GM10847 (cell line): Measurements from ENCODE around the gene CNGA1.

Source experiments
- POLR2A ChIP-seq: IDR thresholded peaks from 2 replicates; pipeline ENCODE4 v1.6.1; 2011; ENCODE audit not compliant: insufficient read length; ENCODE audit errors: extremely low read depth

CNGA1 gene

DNA sequence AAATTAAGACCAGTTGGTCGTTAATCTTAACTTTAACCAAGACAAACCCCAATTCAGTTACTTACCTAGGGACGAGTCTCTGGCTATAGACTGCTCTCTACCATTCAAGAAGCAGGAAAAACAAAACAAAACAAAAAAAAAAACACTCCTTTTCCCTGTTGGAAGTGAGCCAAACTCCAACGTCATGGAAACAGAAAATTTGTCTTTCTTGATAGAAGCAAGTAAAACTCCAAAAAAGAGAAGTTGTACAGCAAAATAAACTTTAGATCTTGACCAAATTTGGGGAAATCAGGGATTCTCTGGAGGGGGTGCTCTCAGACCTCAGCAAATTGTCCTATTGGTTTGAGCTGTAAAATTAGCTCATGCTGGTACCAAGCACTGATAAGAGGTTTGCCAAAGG, 3.7 kb downstream of the CNGA1 start:
- no peak for TF ChIP-seq POLR2A

DNA sequence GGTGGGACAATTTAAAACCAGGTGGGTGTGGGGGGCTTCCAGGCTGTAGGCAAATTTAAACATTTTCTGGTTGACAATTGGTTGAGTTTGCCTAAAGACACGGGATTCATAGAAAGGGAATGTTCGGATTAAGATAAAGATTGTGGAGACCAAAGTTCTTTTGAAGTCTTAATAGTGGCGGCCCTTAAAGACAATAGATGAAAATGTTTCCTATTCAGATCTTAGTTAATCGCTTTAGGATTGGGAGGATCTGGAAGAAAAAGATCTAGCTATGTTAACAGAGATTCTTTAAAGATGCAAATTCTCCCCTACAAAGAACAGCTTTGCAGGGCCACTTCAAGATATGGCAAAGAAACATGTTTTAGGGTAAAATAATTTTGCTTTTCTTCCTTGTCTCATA, 4.8 kb downstream of the CNGA1 start:
- TF ChIP-seq POLR2A, result no peak

DNA sequence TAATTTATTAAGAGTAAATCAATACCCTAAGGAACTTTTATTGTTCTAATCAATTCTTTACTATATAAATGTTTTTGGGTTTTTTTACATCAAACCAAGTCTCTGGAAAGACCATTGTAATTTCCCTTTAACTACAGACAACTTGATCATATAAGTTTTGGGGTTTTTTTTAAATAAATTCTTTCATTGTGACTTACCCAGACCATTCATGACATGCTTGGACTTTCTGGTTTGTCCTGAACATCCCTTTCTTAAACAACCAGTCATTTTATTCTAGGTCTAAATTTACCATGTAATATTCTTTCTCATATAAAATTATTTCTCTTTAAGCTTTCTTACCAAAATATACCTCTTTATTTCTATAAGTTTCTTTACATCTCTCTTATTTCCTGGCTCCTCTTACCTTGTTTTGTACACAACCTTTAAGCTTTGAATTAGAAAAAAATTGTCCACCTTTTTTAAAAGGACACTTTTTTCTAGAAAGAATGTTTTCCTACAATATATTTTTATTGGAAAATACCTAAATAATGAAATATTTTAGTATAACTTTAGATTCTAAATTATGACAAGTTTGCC, 8.4 kb downstream of the CNGA1 start:
- no peak for TF ChIP-seq POLR2A

DNA sequence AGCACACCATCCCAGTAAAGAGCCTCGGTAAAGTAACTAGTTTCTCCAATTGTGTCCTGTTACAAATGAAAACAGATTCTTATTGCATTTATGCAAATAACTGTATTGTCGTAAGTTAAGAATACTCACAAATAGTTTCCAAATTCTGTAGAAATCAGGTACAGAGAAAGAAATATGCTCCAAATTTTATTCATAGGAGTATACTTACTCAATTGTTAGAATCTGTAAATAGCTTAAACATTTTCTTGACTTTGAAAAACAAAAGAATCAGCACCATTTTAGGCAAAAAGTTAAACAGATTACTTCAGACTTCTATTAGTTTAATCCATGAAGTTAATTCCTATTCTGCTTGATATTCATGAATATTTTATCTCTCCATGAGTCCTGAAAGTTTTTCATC, 10.7 kb downstream of the CNGA1 start:
- TF ChIP-seq POLR2A, result no peak

DNA sequence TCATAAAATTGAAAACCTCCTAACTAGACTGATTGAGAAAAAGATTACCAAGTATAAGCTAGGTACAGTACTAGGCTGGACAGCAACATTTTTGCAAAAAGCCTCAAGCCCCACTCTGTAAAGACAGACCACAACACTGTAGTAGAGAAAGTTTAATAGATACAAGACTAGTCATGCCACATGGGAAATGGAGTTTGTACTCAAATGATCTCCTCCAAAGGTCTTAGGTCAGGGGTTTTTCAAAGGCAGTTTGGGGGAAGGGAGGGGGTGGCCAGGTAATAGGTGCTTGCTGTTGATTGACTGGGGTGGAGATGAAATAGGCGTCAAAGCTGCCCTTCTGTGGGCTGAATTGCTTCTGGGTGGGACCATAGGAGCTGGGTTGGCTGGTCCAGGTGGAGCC, 14.2 kb downstream of the CNGA1 start:
- no peak for TF ChIP-seq POLR2A

DNA sequence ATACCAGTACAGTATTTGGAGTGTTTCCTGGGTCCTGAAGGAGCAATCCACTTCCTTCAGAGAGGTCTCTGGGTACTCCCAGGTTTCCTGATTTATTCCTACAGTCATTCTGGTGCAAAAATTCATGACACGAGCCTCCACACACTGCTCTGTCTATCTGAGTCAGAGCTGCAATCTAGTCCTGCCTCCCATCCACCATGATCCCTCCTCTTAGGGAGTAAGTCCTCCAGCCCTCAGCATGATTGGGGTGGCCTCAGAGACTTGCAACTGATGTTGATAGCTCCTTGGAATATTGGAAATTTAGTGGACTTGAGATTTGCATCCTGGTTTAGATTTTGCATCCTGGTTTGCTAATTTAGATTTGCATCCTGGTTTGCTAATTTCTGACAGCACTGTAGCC, 20.5 kb downstream of the CNGA1 start:
- TF ChIP-seq POLR2A, result no peak

DNA sequence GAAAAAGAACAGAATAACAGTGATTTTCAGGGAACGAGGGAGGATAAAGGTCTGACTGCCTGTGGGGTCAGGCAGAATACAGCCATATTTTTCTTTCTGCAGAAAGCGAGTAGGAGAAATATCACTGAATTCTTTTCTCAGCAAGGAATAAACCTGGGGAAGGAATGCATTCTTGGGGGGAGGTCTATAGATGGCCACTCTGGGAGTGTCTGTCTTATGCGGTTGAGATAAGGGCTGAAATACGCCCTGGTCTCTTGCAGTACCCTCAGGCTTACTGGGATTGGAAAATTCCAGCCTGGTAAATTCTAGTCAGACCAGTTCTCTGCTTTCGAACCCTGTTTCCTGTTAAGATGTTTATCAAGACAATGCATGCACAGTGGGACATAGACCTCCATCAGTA, 26.3 kb downstream of the CNGA1 start:
- TF ChIP-seq POLR2A, result no peak

DNA sequence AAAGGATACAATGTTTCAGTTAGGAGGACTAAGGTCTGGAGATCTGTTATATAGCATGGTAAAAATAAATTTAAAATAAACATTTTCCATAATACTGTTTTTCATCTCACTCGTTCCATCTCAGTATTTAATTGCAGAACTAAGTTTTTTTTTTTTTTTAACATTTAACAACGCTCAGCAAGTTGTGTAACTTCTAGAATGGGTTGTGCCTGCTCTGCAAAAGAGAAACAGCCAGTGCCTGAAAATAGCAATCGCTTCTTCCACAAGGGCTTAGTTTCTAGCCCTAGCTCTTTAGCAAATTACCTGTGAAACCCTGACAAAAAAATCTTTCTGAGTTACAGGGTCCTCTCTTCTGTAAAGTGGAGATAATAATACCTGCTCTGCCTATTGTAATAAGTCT, 41.9 kb downstream of the CNGA1 start:
- TF ChIP-seq POLR2A, result no peak

DNA sequence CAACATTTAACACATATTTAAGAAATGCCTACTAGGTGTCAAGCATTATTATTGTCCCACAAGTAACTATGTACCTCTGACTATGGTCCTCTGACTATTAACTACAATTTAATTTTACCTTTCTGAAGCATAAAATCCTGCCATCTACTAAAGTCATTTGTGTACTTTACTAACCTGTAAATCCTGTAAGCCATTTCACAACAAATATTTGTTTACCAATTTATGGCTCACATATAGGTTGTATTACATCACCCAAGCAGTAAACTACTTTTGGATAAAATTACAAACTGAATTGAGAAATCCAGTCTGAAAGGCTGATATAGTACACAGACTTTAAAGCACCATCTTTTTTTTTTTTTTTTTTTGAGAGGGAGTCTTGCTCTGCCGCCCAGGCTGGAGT, 43.8 kb downstream of the CNGA1 start:
- no peak for TF ChIP-seq POLR2A

DNA sequence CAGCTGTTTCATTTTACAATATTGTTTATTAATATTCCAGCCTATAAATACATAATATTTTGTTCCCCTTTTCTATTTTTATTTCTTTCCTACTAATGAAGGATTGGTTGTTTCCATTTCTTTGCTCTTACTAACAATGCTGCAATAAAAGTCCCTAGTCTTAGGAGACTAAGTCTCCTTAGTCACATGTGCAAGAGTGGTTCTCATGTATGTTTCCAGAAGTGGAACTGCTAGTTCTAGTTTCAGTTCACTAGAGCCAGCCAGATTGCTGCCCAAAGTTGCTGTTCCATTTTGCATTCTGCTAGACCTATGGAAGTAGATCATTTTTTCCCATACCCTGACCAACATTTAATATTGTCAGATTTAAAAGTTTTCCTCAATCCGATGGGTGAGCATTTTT, 44.3 kb downstream of the CNGA1 start:
- no peak for TF ChIP-seq POLR2A

DNA sequence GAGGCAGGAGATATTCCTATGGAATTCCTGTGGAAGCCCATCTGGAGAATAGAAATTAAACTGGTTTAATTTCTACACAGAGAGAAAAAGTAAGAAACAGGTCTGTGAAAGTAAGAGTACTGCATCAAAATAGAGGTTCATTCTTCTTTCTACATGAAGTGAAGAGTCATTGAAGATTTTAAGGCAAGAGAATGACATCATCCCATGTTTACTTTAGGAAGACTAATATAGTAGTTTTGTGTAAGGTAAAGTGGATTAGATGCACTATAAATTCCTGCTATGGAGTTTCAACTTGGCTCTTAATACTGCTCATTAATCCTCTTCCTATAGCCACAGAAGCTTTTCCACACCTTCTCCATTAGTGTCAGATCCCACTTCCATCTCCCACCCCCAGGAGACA, 47.6 kb downstream of the CNGA1 start:
- TF ChIP-seq POLR2A, result no peak

DNA sequence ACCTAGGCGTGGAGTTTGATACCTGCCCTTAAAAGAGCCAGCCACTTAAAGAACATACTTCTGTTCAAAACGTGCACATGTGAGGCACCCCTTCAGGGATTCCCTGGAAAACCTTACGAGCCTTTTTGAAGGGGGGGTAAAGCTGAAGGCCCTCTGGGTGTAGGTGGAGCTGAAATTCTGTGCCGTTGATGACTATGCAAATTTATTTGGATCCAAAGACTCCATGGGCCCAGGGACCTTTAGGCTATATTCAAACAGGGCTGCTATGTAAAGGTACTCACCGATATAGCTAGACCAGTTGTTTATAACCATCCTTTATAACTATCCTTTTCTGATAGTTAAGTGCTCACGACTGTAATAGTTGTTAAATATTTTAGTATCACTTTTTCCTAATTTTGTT, 61.8 kb downstream of the CNGA1 start:
- no peak for TF ChIP-seq POLR2A

DNA sequence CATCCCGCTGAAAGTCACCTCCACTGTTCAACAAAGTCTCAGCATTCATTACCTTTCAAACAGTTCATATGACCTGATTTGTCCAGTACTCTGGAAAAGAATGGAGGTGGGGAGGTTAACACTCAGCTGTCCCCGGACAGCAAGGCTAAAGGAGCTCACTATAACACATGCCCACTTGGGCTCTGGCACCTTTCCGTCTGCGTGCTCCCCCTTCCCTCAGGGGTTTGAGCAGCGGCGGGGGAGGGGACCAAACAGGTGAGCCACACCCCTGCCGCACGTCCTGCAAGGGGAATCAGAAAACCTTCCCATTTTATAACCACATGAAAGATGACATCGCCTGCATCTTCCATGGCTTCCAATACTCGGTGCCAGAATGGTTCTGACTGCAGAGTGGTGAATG, 62.2 kb downstream of the CNGA1 start:
- TF ChIP-seq POLR2A, result no peak

DNA sequence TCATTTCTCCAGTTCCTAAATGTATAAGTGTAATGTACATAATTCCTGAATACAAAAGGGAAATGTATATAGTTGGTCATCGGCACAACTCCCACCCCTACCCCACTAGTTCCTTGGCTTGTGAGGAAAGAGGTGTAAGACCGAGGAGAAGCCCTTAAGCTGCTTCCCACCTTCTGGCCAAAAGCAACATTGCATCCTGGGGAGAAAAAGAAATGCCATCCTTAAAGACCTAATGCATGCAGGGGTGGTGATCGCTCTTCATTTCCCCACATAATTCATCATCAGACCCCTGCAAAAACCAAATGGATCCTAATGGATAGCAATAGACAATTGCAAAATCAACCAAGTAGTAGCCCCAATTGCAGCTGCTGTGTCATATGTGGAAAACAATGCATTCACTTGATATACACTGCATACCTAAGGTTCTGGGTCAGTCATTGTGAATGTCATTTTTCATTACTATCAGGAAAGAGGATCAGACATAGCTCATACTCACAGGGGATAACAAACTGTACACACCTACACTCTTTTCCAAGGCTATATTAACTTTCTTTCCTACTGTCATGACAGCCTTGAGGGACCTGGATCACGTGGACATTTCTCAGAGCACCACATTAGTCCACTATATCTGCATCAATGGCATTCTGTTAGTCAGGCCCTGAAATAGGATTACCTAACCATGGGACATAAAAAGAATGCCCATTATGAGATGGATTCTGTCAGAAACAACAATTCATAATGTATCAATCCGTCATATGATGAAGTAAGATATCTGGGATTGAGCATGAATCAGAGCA, 70.4 kb downstream of the CNGA1 start:
- no peak for TF ChIP-seq POLR2A

DNA sequence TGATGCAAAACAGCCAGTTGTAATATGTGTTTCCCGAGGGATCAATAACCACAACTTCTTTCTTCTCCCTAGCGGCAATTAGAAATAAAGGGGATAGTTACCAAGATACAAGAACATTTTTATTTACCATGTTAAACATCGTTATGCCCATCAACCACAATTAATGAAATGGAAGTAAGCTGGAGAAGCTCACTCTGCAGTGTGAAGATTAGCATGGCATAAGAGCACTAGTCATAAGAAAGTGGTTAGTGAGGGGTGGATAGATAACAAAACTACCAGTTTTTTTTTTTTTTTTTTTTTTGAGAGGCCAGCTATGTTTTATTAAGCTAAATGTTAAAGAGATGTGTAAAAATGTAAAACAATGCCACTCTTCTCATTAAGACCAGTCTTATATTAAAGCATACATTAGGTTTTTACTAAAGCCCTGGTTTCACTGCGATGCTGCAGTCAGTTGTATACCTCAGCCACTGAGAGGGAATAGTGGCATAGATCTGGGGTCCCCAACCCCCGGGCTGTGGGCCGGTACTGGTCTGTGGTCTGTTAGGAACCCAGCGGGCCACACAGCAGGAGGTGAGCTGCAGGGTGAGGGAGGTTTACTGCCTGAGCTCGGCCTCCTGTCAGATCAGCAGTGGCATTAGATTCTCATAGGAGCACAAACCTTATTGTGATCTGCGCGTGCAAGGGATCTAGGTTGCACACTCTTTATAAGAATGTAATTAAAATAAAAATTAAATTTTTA, 74.2 kb downstream of the CNGA1 start:
- no peak for TF ChIP-seq POLR2A

DNA sequence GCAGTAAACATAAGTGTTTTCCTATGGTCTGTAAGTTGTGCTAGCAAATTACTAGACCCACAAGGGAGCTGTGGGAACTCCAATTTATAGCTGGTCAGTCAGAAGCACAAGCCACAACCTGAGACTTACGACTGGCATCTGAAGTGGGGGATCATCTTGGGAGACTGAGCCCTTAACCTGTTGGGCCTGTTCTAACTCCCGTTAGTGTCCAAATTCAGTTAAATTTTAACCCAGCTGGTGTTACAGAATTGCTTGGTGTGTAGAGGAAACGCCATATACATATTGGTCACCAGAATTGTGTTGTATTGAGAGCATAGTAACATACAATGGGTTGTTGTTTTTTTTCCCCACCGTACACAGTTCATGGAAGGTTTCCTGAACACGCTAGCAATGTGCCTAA, 77.0 kb downstream of the CNGA1 start:
- no peak for TF ChIP-seq POLR2A

DNA sequence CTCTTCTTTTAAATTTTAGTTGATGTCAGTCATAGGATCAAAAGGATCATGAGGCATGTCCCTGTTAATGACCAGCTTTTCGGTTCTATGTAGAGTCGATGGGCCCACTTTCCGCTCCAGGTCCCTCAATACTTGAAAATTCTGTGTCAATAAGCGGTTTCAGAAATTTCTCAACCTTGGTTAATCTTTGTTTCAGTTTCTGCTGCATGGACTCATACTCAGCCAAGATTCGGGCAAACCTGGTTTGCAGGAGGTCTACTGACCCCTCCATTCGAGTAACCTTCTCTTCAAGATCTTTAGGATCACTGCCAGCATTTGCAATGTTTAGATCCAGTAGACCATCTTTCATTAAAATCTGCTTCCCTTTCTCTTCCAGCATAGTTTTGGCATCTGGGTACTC, 80.1 kb downstream of the CNGA1 start:
- TF ChIP-seq POLR2A, result no peak

DNA sequence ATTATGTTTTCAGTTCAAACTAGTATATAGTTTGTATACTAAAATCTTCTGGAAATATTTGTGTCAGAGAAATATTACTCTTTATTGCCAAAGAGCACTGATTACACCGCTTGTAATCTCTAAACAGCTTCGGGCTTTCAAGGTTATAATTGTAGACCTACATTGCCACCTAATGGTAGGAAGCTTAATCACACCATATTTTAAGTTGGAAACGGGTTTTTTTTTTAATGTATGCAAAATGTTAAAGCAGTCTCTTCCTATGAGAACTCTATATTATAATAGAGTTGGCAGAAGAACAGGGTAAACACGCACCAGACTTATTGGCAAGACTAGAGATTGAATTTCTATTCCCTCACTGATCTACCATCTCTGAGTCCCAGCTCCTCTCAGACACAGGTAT, 82.6 kb downstream of the CNGA1 start:
- no peak for TF ChIP-seq POLR2A
